Measurements from ENCODE around the gene HHIPL1. TPM values are rescaled to one million over a fixed set of nuclear protein-coding genes. Genes with fewer than 3 reads are reported as not detected.

HHIPL1 gene
- total RNA-seq, 4 donors from 2014 or later: 0.07 to 0.82 (median 0.14) TPM

DNA sequence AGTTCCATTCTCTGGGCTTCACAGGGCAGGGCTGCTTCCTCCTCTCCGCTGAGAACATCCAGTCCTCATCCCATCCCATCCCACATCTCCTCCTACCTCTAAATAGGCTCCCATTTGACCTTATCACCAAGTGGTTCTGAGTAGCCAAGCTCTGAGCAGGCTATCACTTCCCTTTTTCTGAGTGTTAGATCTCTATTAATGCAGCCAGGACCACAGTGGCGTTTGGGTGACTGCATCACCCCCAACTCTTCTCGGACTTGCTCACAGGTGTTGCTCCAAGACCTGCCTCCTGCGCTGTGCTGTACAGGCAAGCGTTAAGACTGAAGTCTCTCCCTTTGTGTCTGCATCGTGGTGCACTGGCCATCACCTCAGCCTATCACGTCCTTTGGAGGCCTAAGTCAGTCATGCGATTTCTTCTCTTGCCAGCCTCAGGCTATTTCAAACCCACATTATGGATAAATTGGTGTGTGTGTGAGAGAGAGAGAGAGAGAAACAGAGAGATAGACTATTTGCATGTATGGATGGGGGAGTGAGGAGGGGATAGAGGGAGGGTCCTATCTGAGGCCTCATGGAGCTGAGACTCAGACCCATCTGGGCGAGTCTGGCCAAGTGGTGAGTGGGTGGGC is 12.4 kb upstream of the HHIPL1 start:
- ATAC-seq (no peak), DNase-seq (no peak)
- no peaks in the 10 kb centered on the region for H3K27me3 ChIP-seq
- TF ChIP-seq CTCF (IDR thresholded peaks at IDR 0.05 in 4 of 5, conservative IDR thresholded peaks at IDR 0.05 in 1 of 5): no peak
- no peak for TF ChIP-seq POLR2A (IDR thresholded peaks at IDR 0.05)
- in situ Hi-C loops (cut with MboI; ENCODE audit: low sequenced_read_pairs in 4 of 4): loop anchor here in 2 of 4 donors (5.0 to 10.0 kb wide), 2 partner anchors 108 to 110 kb away; no protein-coding TSS in a partner anchor
- H3K36me3 ChIP-seq: no peaks in the 10 kb centered on the region
- intact Hi-C loops (cut with DNase I; ENCODE audit: low total_unique reads): no loop called here
- H3K27ac ChIP-seq: no peak overlapping the region
- no peaks in the 10 kb centered on the region for H3K9me3 ChIP-seq
- H3K4me3 ChIP-seq: no peak overlapping the region
- no peaks in the 10 kb centered on the region for H3K4me1 ChIP-seq

DNA sequence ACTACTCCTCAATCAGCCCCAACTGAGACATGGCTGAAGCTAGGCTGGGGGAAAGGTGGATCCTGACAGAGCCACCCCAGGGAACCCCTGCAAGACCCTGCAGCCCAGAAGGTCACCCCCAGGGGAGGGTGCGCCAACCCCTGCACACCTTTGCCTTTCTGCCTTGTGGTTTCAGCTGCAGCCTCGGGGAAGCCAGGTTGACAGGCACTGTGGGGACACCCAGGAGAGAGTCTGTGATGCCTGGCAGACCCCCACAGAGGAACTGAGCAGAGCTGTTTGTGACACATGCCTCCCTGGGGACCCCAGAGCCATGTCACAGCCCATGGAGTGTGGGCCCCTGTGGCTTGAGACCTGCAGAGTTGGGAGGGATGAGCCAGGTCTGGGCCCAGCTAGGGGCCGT is 11.8 kb upstream of the HHIPL1 start:
- no peaks in the 10 kb centered on the region for H3K4me1 ChIP-seq
- H3K4me3 ChIP-seq: no peak overlapping the region
- in situ Hi-C loops (cut with MboI; ENCODE audit: low sequenced_read_pairs in 4 of 4) (loop anchor here in 2 of 4 donors (5.0 to 10.0 kb wide), 2 partner anchors 108 to 111 kb away; no protein-coding TSS in a partner anchor), intact Hi-C loops (cut with DNase I; ENCODE audit: low total_unique reads) (no loop called here)
- no peaks in the 10 kb centered on the region for H3K9me3 ChIP-seq
- H3K27ac ChIP-seq: no peak overlapping the region
- H3K27me3 ChIP-seq: no peaks in the 10 kb centered on the region
- DNase-seq (no peak), ATAC-seq (no peak)
- H3K36me3 ChIP-seq: no peaks in the 10 kb centered on the region
- TF ChIP-seq CTCF (IDR thresholded peaks at IDR 0.05 in 4 of 5, conservative IDR thresholded peaks at IDR 0.05 in 1 of 5) (no peak), POLR2A (IDR thresholded peaks at IDR 0.05) (no peak)

GRCh38 chr14:99633918-99634317 is 11.0 kb upstream of the HHIPL1 start:
- no peak for DNase-seq
- H3K4me3 ChIP-seq: no peak overlapping the region
- no peak overlapping the region for H3K27ac ChIP-seq
- H3K36me3 ChIP-seq: no peaks in the 10 kb centered on the region
- ATAC-seq: no peak
- intact Hi-C loops (cut with DNase I; ENCODE audit: low total_unique reads): no loop called here
- in situ Hi-C loops (cut with MboI; ENCODE audit: low sequenced_read_pairs in 4 of 4): loop anchor here in 2 of 4 donors (5.0 to 10.0 kb wide), 2 partner anchors 109 to 112 kb away; no protein-coding TSS in a partner anchor
- H3K27me3 ChIP-seq: no peaks in the 10 kb centered on the region
- no peak for TF ChIP-seq CTCF (IDR thresholded peaks at IDR 0.05 in 4 of 5, conservative IDR thresholded peaks at IDR 0.05 in 1 of 5)
- no peak for TF ChIP-seq POLR2A (IDR thresholded peaks at IDR 0.05)
- H3K4me1 ChIP-seq: no peaks in the 10 kb centered on the region
- H3K9me3 ChIP-seq: no peaks in the 10 kb centered on the region

- DNase-seq: no peak
- intact Hi-C loops (cut with DNase I; ENCODE audit: low total_unique reads): no loop called here
- ATAC-seq: no peak
- Histone ChIP-seq H3K4me3 (no peak overlapping the region), H3K36me3 (no peaks in the 10 kb centered on the region), H3K27ac (no peak overlapping the region), H3K9me3 (no peaks in the 10 kb centered on the region), H3K27me3 (no peaks in the 10 kb centered on the region), H3K4me1 (no peaks in the 10 kb centered on the region)
- TF ChIP-seq CTCF (IDR thresholded peaks at IDR 0.05 in 4 of 5, conservative IDR thresholded peaks at IDR 0.05 in 1 of 5): no peak
- TF ChIP-seq POLR2A (IDR thresholded peaks at IDR 0.05): no peak
- in situ Hi-C loops (cut with MboI; ENCODE audit: low sequenced_read_pairs in 4 of 4): loop anchor here in 2 of 4 donors (5.0 to 10.0 kb wide), 2 partner anchors 110 to 112 kb away; no protein-coding TSS in a partner anchor
These were observed 10.5 kb upstream of the HHIPL1 start for GRCh38 chr14:99634443-99634842.
